ENCODE data around the gene ELFN2.
"Not testable (repeated sequence)": the region's sequence is repeated elsewhere in the genome, so short reads cannot be mapped to it uniquely, and the experiment has no call there.

Gene ELFN2

GRCh38 chr22:37415210-37415609, 12.1 kb downstream of the ELFN2 start:
- no peak overlapping the region for H3K4me3 ChIP-seq (ENCODE audit: low read length)
- DNase-seq (ENCODE audit: low read depth, low spot score) = no peak

- H3K4me3 ChIP-seq (ENCODE audit: low read length) = no peak overlapping the region
Measured at GRCh38 chr22:37414288-37414687, 13.0 kb downstream of the ELFN2 start.

DNA sequence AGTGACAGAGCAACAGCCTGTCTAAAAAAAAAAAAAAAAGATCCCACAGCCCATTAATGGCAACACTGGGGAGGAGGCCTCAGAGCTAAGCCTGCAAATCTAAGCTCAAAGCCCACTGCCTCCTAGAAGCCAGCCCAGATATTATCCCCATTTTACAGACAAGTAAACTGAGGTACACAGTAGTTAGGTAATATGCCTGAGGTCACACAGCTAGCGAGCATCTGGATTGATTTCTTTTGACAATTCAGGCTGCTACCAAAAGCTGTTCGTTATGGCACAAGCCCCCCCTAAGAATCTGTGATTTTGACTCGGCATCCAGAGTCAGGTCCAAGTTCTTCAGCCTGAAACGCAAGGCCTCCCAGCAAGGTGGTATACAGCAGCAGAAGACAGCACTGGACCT, 13.7 kb downstream of the ELFN2 start:
- no peak for DNase-seq (ENCODE audit: low read depth, low spot score)
- no peak overlapping the region for H3K4me3 ChIP-seq (ENCODE audit: low read length)

More at GRCh38 chr22:37414288-37414687, 13.0 kb downstream of the ELFN2 start:
- no peak for DNase-seq (ENCODE audit: low read depth, low spot score)

- DNase-seq (ENCODE audit: low read depth, low spot score) = no peak
Measured at GRCh38 chr22:37412495-37413250, 14.6 kb downstream of the ELFN2 start.

GRCh38 chr22:37411655-37412054, 15.6 kb downstream of the ELFN2 start:
- no peak for DNase-seq (ENCODE audit: low read depth, low spot score)
- no peak overlapping the region for H3K4me3 ChIP-seq (ENCODE audit: low read length)

More at GRCh38 chr22:37412495-37413250, 14.6 kb downstream of the ELFN2 start:
- H3K4me3 ChIP-seq (ENCODE audit: low read length) = no peak overlapping the region

DNA sequence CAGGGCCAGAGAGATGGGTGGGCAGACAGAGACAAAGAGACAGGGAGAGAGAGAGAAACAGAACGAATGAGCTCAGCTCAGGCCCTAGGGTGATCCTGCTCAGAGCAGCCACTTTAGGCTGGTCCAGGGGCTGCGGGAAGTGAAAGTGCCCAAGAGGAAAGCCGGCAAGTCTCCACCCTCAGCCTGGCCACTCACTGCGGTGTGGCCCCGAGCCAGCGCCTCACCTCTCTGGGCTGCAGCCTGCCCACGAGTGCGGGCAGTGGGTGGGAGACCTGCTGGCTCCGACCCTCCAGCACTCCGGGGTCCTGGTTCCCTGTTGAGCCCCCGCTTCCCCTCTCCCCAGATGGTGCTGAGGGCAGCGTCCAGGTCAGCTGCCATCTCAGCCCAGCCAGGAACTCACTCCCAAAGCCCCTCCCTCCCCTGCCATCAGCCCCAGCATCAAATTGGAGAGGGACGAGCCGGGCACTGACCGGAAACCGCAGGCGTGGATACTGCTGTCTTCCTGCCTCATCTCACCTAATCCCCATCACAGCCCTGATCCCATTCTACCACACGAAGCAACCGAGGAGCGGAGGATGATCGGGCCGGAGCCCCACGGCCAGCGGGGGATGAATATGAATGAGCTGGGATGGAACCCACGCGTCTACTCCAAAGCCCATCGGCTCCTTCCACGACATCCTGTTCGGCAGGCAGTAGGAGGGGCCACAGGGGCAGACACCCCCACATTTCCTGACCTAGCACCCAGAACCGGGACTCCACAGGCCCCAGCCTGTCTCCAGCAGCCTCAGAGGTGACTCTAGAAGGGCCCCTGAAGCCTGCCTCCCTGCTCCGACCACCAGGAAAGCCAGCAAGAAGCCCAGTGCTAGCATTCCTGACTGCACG, 16.9 kb downstream of the ELFN2 start:
- no peak for DNase-seq (ENCODE audit: low read depth, low spot score)

DNA sequence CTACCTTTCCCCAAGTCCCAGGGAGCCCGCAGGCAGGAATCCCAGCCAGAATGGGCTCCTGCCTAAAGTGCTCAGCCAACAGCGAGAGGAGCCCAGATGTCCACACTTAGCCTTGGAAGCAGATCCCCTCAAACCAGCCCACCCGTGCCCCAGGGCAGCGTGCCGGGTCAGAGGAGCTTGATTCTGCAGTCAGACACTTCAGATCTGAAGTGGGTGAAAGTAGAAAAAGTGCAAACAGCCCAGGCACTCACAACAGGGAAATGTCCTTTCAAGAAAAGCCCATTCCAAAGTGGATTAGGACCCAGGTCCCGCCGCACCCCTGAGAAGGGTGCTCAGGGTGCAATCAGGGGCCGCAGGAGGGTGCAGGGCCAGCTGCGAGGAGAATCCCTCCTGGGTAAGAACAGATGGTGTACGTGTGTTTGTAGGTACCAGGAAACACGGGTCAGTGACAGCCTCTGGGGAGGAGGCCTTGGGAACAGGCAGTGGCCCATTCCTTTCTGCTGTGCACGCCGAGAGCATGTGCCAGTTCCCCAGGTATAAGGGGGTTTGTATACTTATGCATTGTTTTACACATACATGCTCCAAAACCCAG, 17.7 kb downstream of the ELFN2 start:
- DNase-seq (ENCODE audit: low read depth, low spot score) = no peak
- no peak overlapping the region for H3K4me3 ChIP-seq (ENCODE audit: low read length)

More for the DNA sequence above, 16.9 kb downstream of the ELFN2 start:
- no peak overlapping the region for H3K4me3 ChIP-seq (ENCODE audit: low read length)

DNA sequence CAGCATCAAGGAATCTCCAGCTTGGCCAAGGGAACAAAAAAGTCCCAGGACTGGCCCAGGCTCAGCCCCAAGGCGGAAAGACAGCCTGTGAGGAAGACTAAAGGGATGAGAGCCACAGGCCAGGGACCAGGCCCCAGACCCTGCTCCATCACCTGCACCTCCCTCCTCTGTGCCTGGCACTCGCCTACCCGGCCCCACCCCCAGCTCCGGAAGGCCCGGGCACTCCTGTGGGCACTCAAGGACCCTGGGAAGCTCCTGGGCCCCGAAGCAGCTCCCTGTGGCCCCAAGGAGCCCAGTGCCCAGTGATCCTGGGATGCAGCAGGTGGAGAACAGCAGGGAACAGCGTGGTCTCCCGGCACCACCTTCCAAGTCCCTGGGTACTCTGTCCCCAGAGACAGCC, 18.2 kb downstream of the ELFN2 start:
- H3K4me3 ChIP-seq (ENCODE audit: low read length) = no peak overlapping the region

GRCh38 chr22:37407856-37408255, 19.4 kb downstream of the ELFN2 start:
- DNase-seq (ENCODE audit: low read depth, low spot score) = no peak
- no peak overlapping the region for H3K4me3 ChIP-seq (ENCODE audit: low read length)

More for the DNA sequence above, 18.2 kb downstream of the ELFN2 start:
- no peak for DNase-seq (ENCODE audit: low read depth, low spot score)

DNA sequence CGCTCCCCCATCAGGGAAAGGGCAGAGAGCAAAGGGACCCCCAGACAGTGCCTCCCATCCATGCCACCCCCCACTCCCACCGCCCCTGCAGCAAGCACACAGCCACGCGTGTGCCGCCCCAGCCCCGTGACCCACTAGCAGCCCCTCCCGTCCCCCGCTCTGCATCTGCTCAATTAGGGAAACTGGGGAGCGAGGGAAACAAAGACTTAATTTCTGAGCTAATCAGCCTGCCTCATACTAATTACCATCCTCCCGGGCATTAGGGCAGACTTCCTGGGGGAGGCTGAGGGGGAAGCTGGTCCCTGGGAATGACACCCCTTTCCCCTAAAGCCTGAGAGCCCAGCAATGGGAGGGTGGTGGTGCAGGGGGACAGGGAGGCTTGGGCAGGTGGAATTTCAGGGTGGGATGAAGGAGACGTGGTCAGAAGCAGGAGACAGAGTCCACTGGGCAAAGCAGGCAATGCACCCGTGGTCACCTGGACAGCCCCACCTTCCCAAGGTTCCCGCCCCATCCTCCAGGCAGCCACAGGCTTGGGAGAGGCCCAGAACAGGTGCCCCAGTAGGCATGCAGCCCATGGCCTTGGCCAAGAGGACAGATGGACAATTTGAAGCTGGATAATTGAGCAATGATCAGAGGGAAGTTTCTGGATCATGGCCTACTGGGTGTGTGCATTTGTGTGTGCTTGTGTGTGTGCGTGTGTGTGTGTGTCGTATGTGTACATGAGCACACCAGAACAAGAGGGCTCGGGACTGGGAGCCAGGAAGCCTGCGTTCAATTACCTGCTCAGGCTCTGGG, 20.6 kb downstream of the ELFN2 start:
- DNase-seq (ENCODE audit: low read depth, low spot score) = no peak
- no peak overlapping the region for H3K4me3 ChIP-seq (ENCODE audit: low read length)

DNA sequence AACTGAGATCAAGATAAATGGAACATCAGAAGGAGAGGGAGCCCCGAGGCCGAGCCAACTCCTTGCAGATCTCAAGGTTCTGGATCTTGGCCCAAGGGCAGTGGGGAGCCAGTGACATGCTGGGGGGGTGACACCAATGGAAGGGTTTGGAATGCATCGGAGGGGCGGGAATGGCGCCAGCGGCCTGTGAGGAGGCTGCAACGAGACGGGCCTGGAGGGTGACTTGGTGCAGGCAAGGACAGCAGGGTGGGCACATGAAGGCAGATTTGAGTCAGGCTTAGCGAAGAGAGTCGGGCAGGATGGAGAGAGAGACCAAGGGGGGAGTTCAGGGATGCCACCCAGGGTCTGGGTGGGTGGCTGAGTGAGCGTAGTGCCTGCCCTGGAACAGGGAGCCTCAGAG, 23.2 kb downstream of the ELFN2 start:
- no peak overlapping the region for H3K4me3 ChIP-seq (ENCODE audit: low read length)
- no peak for DNase-seq (ENCODE audit: low read depth, low spot score)

DNA sequence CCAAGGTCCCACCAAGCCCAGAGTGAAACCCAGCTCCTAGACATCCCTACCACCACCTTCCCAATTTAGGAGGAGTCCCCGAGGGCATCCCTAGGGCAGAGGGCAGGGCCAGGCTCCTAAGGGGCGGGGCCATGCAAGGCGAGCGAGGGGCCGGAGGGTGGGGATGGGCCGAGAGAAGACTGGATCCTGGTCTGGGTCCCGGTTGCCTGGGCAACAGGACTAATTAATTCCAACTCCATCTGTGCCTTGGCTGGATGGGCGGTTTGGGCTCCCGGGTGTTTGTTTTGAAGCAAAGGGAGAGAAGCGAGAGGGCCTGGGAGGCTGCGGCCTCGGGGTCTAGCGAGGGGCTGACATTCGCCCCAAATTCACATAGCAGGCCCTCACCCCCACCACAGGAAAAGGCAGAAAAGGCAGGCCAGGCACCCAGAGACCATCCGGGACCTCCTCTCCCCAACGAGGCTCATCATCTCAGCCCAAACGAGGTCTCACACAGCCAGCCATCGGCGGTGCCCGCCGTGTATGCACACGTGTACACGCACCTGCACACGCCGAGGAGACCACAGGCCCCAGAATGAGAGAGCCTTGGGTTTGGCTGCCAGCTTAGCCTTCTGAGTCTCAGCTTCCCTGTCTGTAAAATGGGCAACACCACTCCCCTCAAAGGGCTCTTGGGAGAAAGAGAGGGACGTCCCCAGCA, 23.9 kb downstream of the ELFN2 start:
- no peak for DNase-seq (ENCODE audit: low read depth, low spot score)
- H3K4me3 ChIP-seq (ENCODE audit: low read length) = no peak overlapping the region

DNA sequence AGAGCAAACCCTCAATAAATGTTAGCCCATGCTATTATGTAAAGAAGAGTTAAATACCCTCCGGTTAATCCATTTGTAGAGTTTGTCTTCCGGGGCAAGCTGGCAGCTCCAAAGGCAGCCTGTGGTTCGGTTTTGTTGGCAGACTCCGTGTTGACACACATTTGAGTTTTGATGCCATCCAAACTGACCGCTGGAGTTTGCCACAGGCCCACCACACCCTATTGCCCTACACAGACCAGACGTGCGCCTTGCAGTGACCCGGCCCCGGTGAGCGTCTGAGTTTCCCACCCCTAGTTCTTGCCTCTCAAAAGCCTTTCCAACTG, 25.1 kb downstream of the ELFN2 start:
- DNase-seq (ENCODE audit: low read depth, low spot score) = no peak
- H3K4me3 ChIP-seq (ENCODE audit: low read length) = no peak overlapping the region

DNA sequence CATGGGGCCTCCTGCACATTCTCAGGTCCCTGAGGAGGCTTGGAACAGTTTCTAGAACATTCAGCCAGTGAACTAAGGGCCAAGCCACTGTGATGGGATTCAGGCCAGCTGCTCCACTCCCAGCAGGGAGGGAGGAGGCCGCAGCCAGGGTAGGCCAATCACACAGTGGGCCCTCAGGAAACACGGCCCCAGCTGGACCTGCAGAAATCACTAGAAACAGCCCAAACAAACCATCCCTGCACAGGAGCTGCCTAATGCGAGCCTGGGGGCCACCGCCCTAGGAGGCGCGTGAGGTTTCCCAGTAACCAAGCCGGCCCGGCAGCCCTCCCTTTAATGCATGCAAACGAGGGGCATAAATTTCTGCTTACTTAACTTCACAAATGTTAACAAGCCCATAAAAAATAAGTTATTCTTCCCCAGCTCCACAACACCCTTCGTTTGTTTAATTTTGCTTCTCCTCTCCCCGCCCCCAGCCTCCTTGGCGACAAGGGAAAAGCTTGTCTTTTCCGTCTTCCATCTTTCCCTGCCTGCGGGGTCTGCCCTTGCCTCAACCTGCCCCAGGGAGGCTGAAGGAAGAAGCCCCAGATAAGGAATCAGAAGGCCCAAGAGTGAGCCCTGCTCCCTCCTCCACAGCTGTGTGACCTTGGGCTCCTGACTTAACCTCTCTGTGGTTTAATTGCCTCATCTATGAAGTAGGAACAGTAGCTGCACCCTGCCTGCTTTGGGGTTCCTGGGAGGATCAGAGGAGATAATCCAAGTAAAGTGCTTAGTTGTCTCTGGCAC, 25.7 kb downstream of the ELFN2 start:
- H3K4me3 ChIP-seq (ENCODE audit: low read length) = no peak overlapping the region

GRCh38 chr22:37400719-37401118, 26.6 kb downstream of the ELFN2 start:
- no peak overlapping the region for H3K4me3 ChIP-seq (ENCODE audit: low read length)
- no peak for DNase-seq (ENCODE audit: low read depth, low spot score)

More for the DNA sequence above, 25.7 kb downstream of the ELFN2 start:
- DNase-seq (ENCODE audit: low read depth, low spot score) = no peak

DNA sequence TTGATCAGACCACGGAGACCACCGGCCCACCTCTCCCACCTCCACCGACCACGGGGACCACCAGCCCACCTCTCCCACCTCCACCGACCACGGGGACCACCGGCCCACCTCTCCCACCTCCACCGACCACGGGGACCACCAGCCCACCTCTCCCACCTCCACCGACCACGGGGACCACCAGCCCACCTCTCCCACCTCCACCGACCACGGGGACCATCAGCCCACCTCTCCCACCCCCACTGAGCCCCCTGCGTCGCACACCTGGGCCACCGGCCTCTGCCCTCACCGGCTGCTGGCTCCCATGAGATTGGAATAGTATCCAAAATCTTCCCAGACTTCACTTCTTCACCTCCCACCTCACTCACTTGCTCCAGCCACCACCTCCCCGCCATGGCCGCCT, 27.8 kb downstream of the ELFN2 start:
- not testable (repeated sequence) for H3K4me3 ChIP-seq (ENCODE audit: low read length); DNase-seq (ENCODE audit: low read depth, low spot score)

DNA sequence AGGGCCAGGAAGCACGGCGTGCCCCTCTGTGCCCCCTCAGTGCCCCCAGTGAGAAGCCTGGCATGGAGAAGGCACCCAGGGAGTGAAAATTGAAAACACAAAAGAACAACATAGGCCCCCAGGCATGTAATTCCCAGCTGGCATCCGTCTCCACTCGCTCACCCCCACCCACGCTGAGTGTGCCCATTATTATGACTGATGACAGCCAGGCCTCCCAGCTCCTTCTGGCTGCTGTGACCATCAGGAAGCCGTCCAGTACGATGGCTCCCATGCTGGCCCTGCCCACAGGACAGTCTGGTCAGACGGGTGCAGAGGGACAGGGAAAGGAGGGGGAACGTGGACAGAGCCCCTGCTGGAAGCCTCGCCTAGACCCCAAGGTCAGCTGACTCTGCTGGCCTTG, 30.1 kb downstream of the ELFN2 start:
- no peak for DNase-seq (ENCODE audit: low read depth, low spot score)
- H3K4me3 ChIP-seq (ENCODE audit: low read length) = no peak overlapping the region

GRCh38 chr22:37396488-37397084, 30.7 kb downstream of the ELFN2 start:
- no peak overlapping the region for H3K4me3 ChIP-seq (ENCODE audit: low read length)
- DNase-seq (ENCODE audit: low read depth, low spot score) = no peak

Data from Jurkat, Clone E6-1 (cell line).